Lower leg skin (tissue), 3 donors: ENCODE results near the gene FOXL2.

Experiments used
- CTCF ChIP-seq, 3 donors: fragments of 450-650 bp; IDR thresholded peaks; one replicate each; pipeline ENCODE4 v1.5.1; 2016; ENCODE audit warnings: antibody characterized with exemption in 3 of 3, mild to moderate bottlenecking in 3 of 3, moderate library complexity in 2 of 3
- POLR2A ChIP-seq, 2 donors: fragments of 450-650 bp; IDR thresholded peaks; one replicate each; pipeline ENCODE4 v1.6.1; 2016 to 2017; ENCODE audit warnings: antibody characterized with exemption in 2 of 2, mild to moderate bottlenecking in 1 of 2, moderate library complexity in 1 of 2

GRCh38 chr3:138908846-138909245 is 38.1 kb downstream of the FOXL2 start:
- TF ChIP-seq CTCF (IDR thresholded peaks at IDR 0.05) (no peak), POLR2A (IDR thresholded peaks at IDR 0.05) (no peak)
